Measurements from ENCODE around the gene PCDHB11. TPM values are rescaled to one million over a fixed set of nuclear protein-coding genes. Genes with fewer than 3 reads are reported as not detected.
"Not testable (repeated sequence)": the region's sequence is repeated elsewhere in the genome, so short reads cannot be mapped to it uniquely, and the experiment has no call there.

The PCDHB11 gene
- total RNA-seq, 1 donor from 2014 or later = not detected

- intact Hi-C loops (cut with micrococcal nuclease) = no loop called here
- Mint-ChIP-seq H3K4me3 (no peak overlapping the region), H3K27me3 (peaks cover 3% of the 10 kb centered on the region), H3K4me1 (no peaks in the 10 kb centered on the region), H3K9me3 (peaks cover 19% of the 10 kb centered on the region), H3K27ac (peak overlapping the region; percentile 44), H3K36me3 (ENCODE audit: low read depth) (no peaks in the 10 kb centered on the region)
- DNase-seq = no peak
Observed at GRCh38 chr5:141236516-141237313, 37.3 kb downstream of the PCDHB11 start.

DNA sequence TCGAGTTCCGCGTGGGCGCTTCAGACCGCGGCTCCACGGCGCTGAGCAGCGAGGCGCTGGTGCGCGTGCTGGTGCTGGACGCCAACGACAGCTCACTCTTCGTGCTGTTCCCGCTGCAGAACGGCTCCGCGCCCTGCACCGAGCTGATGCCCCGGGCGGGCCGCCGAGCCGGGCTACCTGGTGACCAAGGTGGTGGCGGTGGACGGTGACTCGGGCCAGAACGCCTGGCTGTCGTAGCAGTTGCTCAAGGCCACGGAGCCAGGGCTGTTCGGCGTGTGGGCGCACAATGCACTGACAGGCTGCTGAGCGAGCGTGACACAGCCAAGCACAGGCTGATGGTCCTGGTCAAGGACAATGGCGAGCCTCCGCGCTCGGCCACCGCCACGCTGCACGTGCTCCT is 42.1 kb downstream of the PCDHB11 start:
- peaks cover 1% of the 10 kb centered on the region for H3K36me3 Mint-ChIP-seq (ENCODE audit: low read depth)
- peaks cover 1% of the 10 kb centered on the region for H3K27me3 Mint-ChIP-seq
- DNase-seq = no peak
- no peak overlapping the region for H3K4me3 Mint-ChIP-seq
- H3K27ac Mint-ChIP-seq = no peak overlapping the region
- intact Hi-C loops (cut with micrococcal nuclease) = loop anchor here (10.0 kb wide), 1 partner anchor 93 kb away; the partner anchor contains the start of genes PCDHGA1 and PCDHGA2
- peaks cover 19% of the 10 kb centered on the region for H3K9me3 Mint-ChIP-seq
- no peaks in the 10 kb centered on the region for H3K4me1 Mint-ChIP-seq

GRCh38 chr5:141245250-141245717 is 45.9 kb downstream of the PCDHB11 start, which contains the start of gene PCDHB15:
Gene PCDHB15 (plus strand): TSS chr5:141245395. CDS start chr5:141245579, 184 bp downstream.
- Mint-ChIP-seq H3K36me3 (ENCODE audit: low read depth) (peaks cover 1% of the 10 kb centered on the region), H3K4me1 (no peaks in the 10 kb centered on the region), H3K27me3 (no peaks in the 10 kb centered on the region), H3K4me3 (no peak within 1 kb of the TSS), H3K27ac (no peak within 1 kb of the TSS), H3K9me3 (peaks cover 19% of the 10 kb centered on the region)
- intact Hi-C loops (cut with micrococcal nuclease) = loop anchor here (10.0 kb wide), 1 partner anchor 90 kb away; the partner anchor contains the start of genes PCDHGA1 and PCDHGA2
- peak; percentile 64 for DNase-seq

DNA sequence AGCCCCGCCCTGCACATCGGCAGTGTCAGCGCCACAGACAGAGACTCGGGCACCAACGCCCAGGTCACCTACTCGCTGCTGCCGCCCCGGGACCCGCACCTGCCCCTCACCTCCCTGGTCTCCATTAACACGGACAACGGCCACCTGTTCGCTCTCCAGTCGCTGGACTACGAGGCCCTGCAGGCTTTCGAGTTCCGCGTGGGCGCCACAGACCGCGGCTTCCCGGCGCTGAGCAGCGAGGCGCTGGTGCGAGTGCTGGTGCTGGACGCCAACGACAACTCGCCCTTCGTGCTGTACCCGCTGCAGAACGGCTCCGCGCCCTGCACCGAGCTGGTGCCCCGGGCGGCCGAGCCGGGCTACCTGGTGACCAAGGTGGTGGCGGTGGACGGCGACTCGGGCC is 47.5 kb downstream of the PCDHB11 start:
- not testable (repeated sequence) for H3K4me3 Mint-ChIP-seq; DNase-seq; H3K36me3 Mint-ChIP-seq (ENCODE audit: low read depth); H3K27me3 Mint-ChIP-seq; H3K27ac Mint-ChIP-seq; H3K4me1 Mint-ChIP-seq
- intact Hi-C loops (cut with micrococcal nuclease) = loop anchor here (10.0 kb wide), 1 partner anchor 88 kb away; the partner anchor contains the start of genes PCDHGA1 and PCDHGA2
- peaks cover 17% of the 10 kb centered on the region for H3K9me3 Mint-ChIP-seq

DNA sequence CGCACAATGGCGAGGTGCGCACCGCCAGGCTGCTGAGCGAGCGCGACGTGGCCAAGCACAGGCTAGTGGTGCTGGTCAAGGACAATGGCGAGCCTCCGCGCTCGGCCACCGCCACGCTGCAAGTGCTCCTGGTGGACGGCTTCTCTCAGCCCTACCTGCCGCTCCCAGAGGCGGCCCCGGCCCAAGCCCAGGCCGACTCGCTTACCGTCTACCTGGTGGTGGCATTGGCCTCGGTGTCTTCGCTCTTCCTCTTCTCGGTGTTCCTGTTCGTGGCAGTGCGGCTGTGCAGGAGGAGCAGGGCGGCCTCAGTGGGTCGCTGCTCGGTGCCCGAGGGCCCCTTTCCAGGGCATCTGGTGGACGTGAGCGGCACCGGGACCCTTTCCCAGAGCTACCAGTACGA is 48.0 kb downstream of the PCDHB11 start:
- intact Hi-C loops (cut with micrococcal nuclease) = loop anchor here (10.0 kb wide), 1 partner anchor 87 kb away; the partner anchor contains the start of genes PCDHGA1 and PCDHGA2
- H3K27ac Mint-ChIP-seq; H3K4me3 Mint-ChIP-seq; H3K27me3 Mint-ChIP-seq; H3K4me1 Mint-ChIP-seq; DNase-seq; H3K36me3 Mint-ChIP-seq (ENCODE audit: low read depth): not testable (repeated sequence)
- H3K9me3 Mint-ChIP-seq = peaks cover 16% of the 10 kb centered on the region

DNA sequence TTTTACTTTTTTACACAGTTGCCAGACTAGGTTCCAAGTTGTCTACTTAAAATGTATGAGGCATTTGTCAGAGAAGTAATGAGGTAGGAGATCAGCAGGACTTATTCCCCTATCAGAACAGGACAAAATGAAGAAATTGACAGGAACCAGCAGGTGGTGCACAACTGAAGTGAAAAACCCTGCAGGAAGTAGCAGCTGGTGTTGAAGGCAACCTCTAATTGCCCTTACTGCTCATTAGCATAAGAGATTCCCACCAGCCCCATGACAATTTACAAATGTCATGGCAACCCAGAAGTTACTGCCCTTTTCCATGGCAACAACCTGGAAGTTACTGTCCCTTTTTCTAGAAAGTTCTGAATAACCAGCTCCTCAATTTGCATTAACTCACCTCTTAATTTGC is 51.1 kb downstream of the PCDHB11 start:
- peaks cover 22% of the 10 kb centered on the region for H3K9me3 Mint-ChIP-seq
- intact Hi-C loops (cut with micrococcal nuclease) = no loop called here
- H3K27ac Mint-ChIP-seq = no peak overlapping the region
- no peak for DNase-seq
- H3K36me3 Mint-ChIP-seq (ENCODE audit: low read depth) = no peaks in the 10 kb centered on the region
- H3K4me3 Mint-ChIP-seq = no peak overlapping the region
- H3K4me1 Mint-ChIP-seq = no peaks in the 10 kb centered on the region
- H3K27me3 Mint-ChIP-seq = no peaks in the 10 kb centered on the region

Other genes starting within 250 kb of the PCDHB11 start
- gene PCDHAC2, start 233.2 kb upstream of the PCDHB11 start, total RNA-seq = not detected in 2 replicates
- not detected in 2 replicates for gene PCDHB1, start 148.3 kb upstream of the PCDHB11 start, total RNA-seq
- gene PCDHB2, start 105.0 kb upstream of the PCDHB11 start, total RNA-seq = 0.19 TPM in 1 of 2 replicates, not detected in the other
- not detected in 2 replicates for gene PCDHB3, start 99.2 kb upstream of the PCDHB11 start, total RNA-seq
- gene PCDHB4, start 77.8 kb upstream of the PCDHB11 start, total RNA-seq = not detected in 2 replicates
- gene PCDHB5, start 64.4 kb upstream of the PCDHB11 start, total RNA-seq = not detected in 2 replicates
- gene PCDHB6, start 49.6 kb upstream of the PCDHB11 start, total RNA-seq = not detected in 2 replicates
- not detected in 2 replicates for gene PCDHB7, start 27.0 kb upstream of the PCDHB11 start, total RNA-seq
- not detected in 2 replicates for gene PCDHB8, start 21.8 kb upstream of the PCDHB11 start, total RNA-seq
- gene PCDHB16, start 17.2 kb upstream of the PCDHB11 start, total RNA-seq = not detected in 2 replicates
- not detected in 2 replicates for gene PCDHB9, start 12.5 kb upstream of the PCDHB11 start, total RNA-seq
- gene PCDHB10, start 7.3 kb upstream of the PCDHB11 start, total RNA-seq = not detected in 2 replicates
- not detected in 2 replicates for gene PCDHB12, start 9.1 kb downstream of the PCDHB11 start, total RNA-seq
- 0.05 TPM in 1 of 2 replicates, not detected in the other for gene PCDHB13, start 14.3 kb downstream of the PCDHB11 start, total RNA-seq
- not detected in 2 replicates for gene PCDHB14, start 23.7 kb downstream of the PCDHB11 start, total RNA-seq
- gene PCDHB15, start 45.8 kb downstream of the PCDHB11 start, total RNA-seq = not detected in 2 replicates
- 0.14 and 0.23 TPM in 2 replicates for gene SLC25A2, start 104.4 kb downstream of the PCDHB11 start, total RNA-seq
- 71.5 and 75.0 TPM in 2 replicates for gene TAF7, start 121.2 kb downstream of the PCDHB11 start, total RNA-seq
- gene PCDHGA1, start 130.9 kb downstream of the PCDHB11 start, total RNA-seq = 0.07 and 0.09 TPM in 2 replicates
- 0.07 and 0.12 TPM in 2 replicates for gene PCDHGA2, start 139.1 kb downstream of the PCDHB11 start, total RNA-seq
- 0.14 and 0.19 TPM in 2 replicates for gene PCDHGA3, start 144.2 kb downstream of the PCDHB11 start, total RNA-seq
- 0.14 and 0.19 TPM in 2 replicates for gene PCDHGB1, start 150.5 kb downstream of the PCDHB11 start, total RNA-seq
- 0.33 and 0.37 TPM in 2 replicates for gene PCDHGA4, start 155.4 kb downstream of the PCDHB11 start, total RNA-seq
- gene PCDHGB2, start 160.4 kb downstream of the PCDHB11 start, total RNA-seq = 0.63 and 0.97 TPM in 2 replicates
- 0.19 and 0.51 TPM in 2 replicates for gene PCDHGA5, start 164.5 kb downstream of the PCDHB11 start, total RNA-seq
- 0.40 and 0.49 TPM in 2 replicates for gene PCDHGB3, start 170.6 kb downstream of the PCDHB11 start, total RNA-seq
- gene PCDHGA6, start 174.3 kb downstream of the PCDHB11 start, total RNA-seq = 0.31 and 0.54 TPM in 2 replicates
- gene PCDHGA7, start 183.1 kb downstream of the PCDHB11 start, total RNA-seq = 0.05 and 0.23 TPM in 2 replicates
- 0.21 TPM in 2 replicates for gene PCDHGB4, start 188.1 kb downstream of the PCDHB11 start, total RNA-seq
- gene PCDHGA8, start 193.0 kb downstream of the PCDHB11 start, total RNA-seq = 0.02 and 0.09 TPM in 2 replicates
- gene PCDHGB5, start 198.3 kb downstream of the PCDHB11 start, total RNA-seq = 0.43 and 0.47 TPM in 2 replicates
- gene PCDHGA9, start 203.2 kb downstream of the PCDHB11 start, total RNA-seq = 0.33 and 0.44 TPM in 2 replicates
- 0.09 and 0.14 TPM in 2 replicates for gene PCDHGB6, start 208.4 kb downstream of the PCDHB11 start, total RNA-seq
- gene PCDHGA10, start 213.4 kb downstream of the PCDHB11 start, total RNA-seq = 0.07 and 0.21 TPM in 2 replicates
- 0.12 and 0.17 TPM in 2 replicates for gene PCDHGB7, start 218.1 kb downstream of the PCDHB11 start, total RNA-seq
- gene PCDHGA11, start 221.4 kb downstream of the PCDHB11 start, total RNA-seq = 0.23 and 0.31 TPM in 2 replicates
- 0.12 and 0.16 TPM in 2 replicates for gene PCDHGA12, start 230.9 kb downstream of the PCDHB11 start, total RNA-seq

Data from activated CD4-positive, alpha-beta T cell treated with anti-CD3 and anti-CD28 coated beads, Interleukin-2, amount 10 ng/mL, durations not matched to agents 24 days and 14 days (primary cell).